Measurements from ENCODE around the gene GTPBP4. TPM values are rescaled to one million over a fixed set of nuclear protein-coding genes. Genes with fewer than 3 reads are reported as not detected.

Gene GTPBP4
- total RNA-seq, 1 experiment from 2014 or later: 111 TPM

GRCh38 chr10:1068380-1069361, 80.4 kb downstream of the GTPBP4 start:
- H3K79me2 ChIP-seq (ENCODE audit: insufficient read depth, low read length): no peaks in the 10 kb centered on the region
- intact Hi-C loops (cut with micrococcal nuclease): no loop called here
- H3K9ac ChIP-seq (ENCODE audit: low read length): no peak overlapping the region
- H3K9me3 ChIP-seq (ENCODE audit: control insufficient read depth in 1 of 2, insufficient read depth in 1 of 2, low read depth in 1 of 2, low read length in 2 of 2): no peaks in the 10 kb centered on the region
- H4K20me1 ChIP-seq (ENCODE audit: insufficient read depth): 0 out of 2 replicates have a peak, but pooled peaks cover 3% of the 10 kb centered on the region
- H3K4me2 ChIP-seq (ENCODE audit: low read length): no peak overlapping the region
- H2AFZ ChIP-seq (ENCODE audit: low read depth, low read length, poor library complexity, severe bottlenecking): no peak overlapping the region
- H3K9me2 ChIP-seq (ENCODE audit: insufficient read depth): no peaks in the 10 kb centered on the region
- H3K27me3 ChIP-seq (ENCODE audit: insufficient read depth, low read length): no peaks in the 10 kb centered on the region
- no peaks in the 10 kb centered on the region for H3K4me1 ChIP-seq (ENCODE audit: control insufficient read depth in 1 of 2, insufficient read depth in 2 of 2, low read length in 2 of 2)
- ChIA-PET POLR2A (no interaction called here), RAD21 (ENCODE audit: low non-redundant PET in 1 of 2, low total read pairs in 2 of 2, uncharacterized antibody in 2 of 2, unreplicated experiment in 2 of 2) (no interaction called here), CTCF (interaction anchor here (0.6 kb wide), 1 partner anchor 20 kb away, joined by 3 read pairs; no protein-coding TSS in a partner anchor)
- DNase-seq (ENCODE audit: low read depth, low spot score) (no peak), ATAC-seq (no peak)
- TF ChIP-seq CEBPB (IDR thresholded peaks at IDR 0.05; ENCODE audit: low read depth): no peak
- no peaks in the 10 kb centered on the region for H3K36me3 ChIP-seq (ENCODE audit: control insufficient read depth in 1 of 2, insufficient read depth in 2 of 2, low read length in 2 of 2)
- H3K27ac ChIP-seq (ENCODE audit: low read depth, low read length): no peak overlapping the region
- no TSS peak for BruUV-seq (replicated peaks)
- no peak overlapping the region for H3K4me3 ChIP-seq (replicated peaks in 1 of 2; ENCODE audit: low read depth in 1 of 2, low read length in 2 of 2)

Other genes with a start within 250 kb of the GTPBP4 start
- gene LARP4B, start 56.7 kb upstream of the GTPBP4 start, total RNA-seq (2021; ENCODE audit: unreplicated experiment): 122 TPM
- gene IDI2, start 37.4 kb downstream of the GTPBP4 start, total RNA-seq (2021; ENCODE audit: unreplicated experiment): not detected
- 37.8 TPM for gene IDI1, start 60.7 kb downstream of the GTPBP4 start, total RNA-seq (2021; ENCODE audit: unreplicated experiment)
- 9.1 TPM for gene WDR37, start 68.0 kb downstream of the GTPBP4 start, total RNA-seq (2021; ENCODE audit: unreplicated experiment)